Ovary (tissue), 3 donors: ENCODE measurements around the gene MIGA2.

Experiments used
- EP300 ChIP-seq: sonication (generic); formaldehyde crosslinking; IDR thresholded peaks from one replicate; pipeline ENCODE4 v1.6.1; 2017; ENCODE audit warnings: antibody characterized with exemption
- POLR2A ChIP-seq: fragments of 450-650 bp; IDR thresholded peaks from one replicate; pipeline ENCODE4 v1.6.1; 2017; ENCODE audit warnings: antibody characterized with exemption, mild to moderate bottlenecking, moderate library complexity
- TF ChIP-seq, protein P1 (sequence below), 3 donors: fragments of 450-650 bp in 2 of 3; fragments of 200-600 bp in 1 of 3; IDR thresholded peaks; one replicate each; pipeline versions ENCODE4 v1.5.1 to v1.8.0; 2016 to 2022; ENCODE audit warnings: antibody characterized with exemption in 3 of 3, mild to moderate bottlenecking in 1 of 3
- donor health status: DM: no; HTN: no; CAD: no.

DNA sequence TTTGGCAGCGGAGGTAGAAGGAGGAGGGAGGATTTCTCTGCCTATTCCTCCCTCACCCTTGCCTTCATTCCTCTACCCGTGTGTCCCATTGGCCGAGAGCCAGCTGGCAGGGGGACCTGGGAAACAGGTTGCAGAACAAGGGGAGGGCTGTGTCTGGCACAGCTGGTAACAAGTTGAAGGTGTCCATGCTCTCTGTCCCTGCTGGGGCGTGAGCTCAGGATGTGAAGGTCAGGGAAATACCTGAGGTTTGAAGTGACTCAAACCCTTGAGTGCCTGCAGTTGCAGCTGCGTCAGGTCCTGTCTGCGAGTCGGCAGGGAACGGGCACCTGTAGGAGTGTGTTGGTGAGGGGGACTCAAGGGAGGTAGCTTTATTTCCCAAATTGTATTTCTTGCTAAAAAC, 16.2 kb downstream of the MIGA2 start:
- TF ChIP-seq, protein P1, sequence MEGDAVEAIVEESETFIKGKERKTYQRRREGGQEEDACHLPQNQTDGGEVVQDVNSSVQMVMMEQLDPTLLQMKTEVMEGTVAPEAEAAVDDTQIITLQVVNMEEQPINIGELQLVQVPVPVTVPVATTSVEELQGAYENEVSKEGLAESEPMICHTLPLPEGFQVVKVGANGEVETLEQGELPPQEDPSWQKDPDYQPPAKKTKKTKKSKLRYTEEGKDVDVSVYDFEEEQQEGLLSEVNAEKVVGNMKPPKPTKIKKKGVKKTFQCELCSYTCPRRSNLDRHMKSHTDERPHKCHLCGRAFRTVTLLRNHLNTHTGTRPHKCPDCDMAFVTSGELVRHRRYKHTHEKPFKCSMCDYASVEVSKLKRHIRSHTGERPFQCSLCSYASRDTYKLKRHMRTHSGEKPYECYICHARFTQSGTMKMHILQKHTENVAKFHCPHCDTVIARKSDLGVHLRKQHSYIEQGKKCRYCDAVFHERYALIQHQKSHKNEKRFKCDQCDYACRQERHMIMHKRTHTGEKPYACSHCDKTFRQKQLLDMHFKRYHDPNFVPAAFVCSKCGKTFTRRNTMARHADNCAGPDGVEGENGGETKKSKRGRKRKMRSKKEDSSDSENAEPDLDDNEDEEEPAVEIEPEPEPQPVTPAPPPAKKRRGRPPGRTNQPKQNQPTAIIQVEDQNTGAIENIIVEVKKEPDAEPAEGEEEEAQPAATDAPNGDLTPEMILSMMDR (IDR thresholded peaks at IDR 0.05) = no peak
- TF ChIP-seq POLR2A (no peak), EP300 (no peak)
